ENCODE results near the gene NTRK2. TPM values are rescaled to one million over a fixed set of nuclear protein-coding genes. Genes with fewer than 3 reads are reported as not detected.

NTRK2 gene
- total and polyA plus RNA-seq, 2 experiments from 2014 or later: 0.03 TPM; not detected in 1

GRCh38 chr9:84839541-84839940 lies 170.0 kb downstream of the NTRK2 start:
- H2AFZ ChIP-seq: peak overlapping the region; percentile 66; the same call in 1 of the 2 replicates
- no peaks in the 10 kb centered on the region for H3K27me3 Mint-ChIP-seq (ENCODE audit: insufficient read depth, low read depth, poor library complexity)
- no peak overlapping the region for H3K4me3 Mint-ChIP-seq
- H3K36me3 ChIP-seq (ENCODE audit: insufficient read depth): no peaks in the 10 kb centered on the region
- no peak overlapping the region for H3K27ac ChIP-seq (ENCODE audit: low read depth)
- H3K4me1 Mint-ChIP-seq: peaks cover 24% of the 10 kb centered on the region
- H3K36me3 Mint-ChIP-seq (ENCODE audit: low read depth): no peaks in the 10 kb centered on the region
- no peaks in the 10 kb centered on the region for H3K9me3 Mint-ChIP-seq
- no peak for DNase-seq (ENCODE audit: low spot score)
- TF ChIP-seq REST (IDR thresholded peaks at IDR 0.05; ENCODE audit: unreplicated experiment): no peak
- no peak for TF ChIP-seq JUNB (IDR thresholded peaks at IDR 0.05; ENCODE audit: unreplicated experiment)
- TF ChIP-seq ZNF114 (CRISPR knock-in tag; IDR thresholded peaks at IDR 0.05): no peak
- TF ChIP-seq CREB1 (CRISPR knock-in tag; IDR thresholded peaks at IDR 0.05; ENCODE audit: low read depth): no peak
- TF ChIP-seq POLR2AphosphoS5 (IDR thresholded peaks at IDR 0.05; ENCODE audit: low read depth): no peak
- no peak for TF ChIP-seq CTCF (conservative IDR thresholded peaks at IDR 0.05; ENCODE audit: low read depth in 2 of 2)
- no peak for TF ChIP-seq STAT1 (IDR thresholded peaks at IDR 0.05; ENCODE audit: unreplicated experiment)
- no peak for TF ChIP-seq ZNF331 (CRISPR knock-in tag; IDR thresholded peaks at IDR 0.05; ENCODE audit: low read depth)
- no peak for TF ChIP-seq ETS1 (IDR thresholded peaks at IDR 0.05)
- ATAC-seq: peak; percentile 80
- no peaks in the 10 kb centered on the region for H3K27me3 ChIP-seq (ENCODE audit: insufficient read depth)
- H3K79me2 ChIP-seq (replicated peaks; ENCODE audit: insufficient read depth): no peaks in the 10 kb centered on the region
- no peaks in the 10 kb centered on the region for H4K20me1 ChIP-seq (replicated peaks; ENCODE audit: insufficient read depth)
- H3K9me2 ChIP-seq (ENCODE audit: insufficient read depth): 0 out of 2 replicates have a peak, but pooled peaks cover 5% of the 10 kb centered on the region
- no peaks in the 10 kb centered on the region for H3F3A ChIP-seq (replicated peaks; ENCODE audit: low read depth)
- H3K4me1 ChIP-seq (ENCODE audit: insufficient read depth): peaks cover 2% of the 10 kb centered on the region; the same call in 1 of the 2 replicates
- no peak overlapping the region for H3K4me3 ChIP-seq
- H3K27ac Mint-ChIP-seq: no peak overlapping the region
- H3K4me2 ChIP-seq: no peak overlapping the region

GRCh38 chr9:84841931-84842330 lies 172.4 kb downstream of the NTRK2 start:
- H3K27me3 ChIP-seq (ENCODE audit: insufficient read depth): no peaks in the 10 kb centered on the region
- H3K4me1 ChIP-seq (ENCODE audit: insufficient read depth): peaks cover 11% of the 10 kb centered on the region
- Mint-ChIP-seq H3K27ac (no peak overlapping the region), H3K27me3 (ENCODE audit: insufficient read depth, low read depth, poor library complexity) (no peaks in the 10 kb centered on the region), H3K4me1 (peaks cover 26% of the 10 kb centered on the region), H3K9me3 (peaks cover 6% of the 10 kb centered on the region; the same call in 1 of the 3 replicates), H3K4me3 (no peak overlapping the region), H3K36me3 (ENCODE audit: low read depth) (no peaks in the 10 kb centered on the region)
- no peak for ATAC-seq
- DNase-seq (ENCODE audit: low spot score): no peak
- H3K36me3 ChIP-seq (ENCODE audit: insufficient read depth): no peaks in the 10 kb centered on the region
- no peak for TF ChIP-seq EZH2phosphoT487 (IDR thresholded peaks at IDR 0.05; ENCODE audit: unreplicated experiment)
- no peak for TF ChIP-seq NANOG (IDR thresholded peaks at IDR 0.05; ENCODE audit: borderline replicate concordance)
- no peak for TF ChIP-seq ZNF331 (CRISPR knock-in tag; IDR thresholded peaks at IDR 0.05; ENCODE audit: low read depth)
- H3K4me2 ChIP-seq: no peak overlapping the region
- H4K20me1 ChIP-seq (replicated peaks; ENCODE audit: insufficient read depth): no peaks in the 10 kb centered on the region
- H3K79me2 ChIP-seq (replicated peaks; ENCODE audit: insufficient read depth): no peaks in the 10 kb centered on the region
- no peak overlapping the region for H3K27ac ChIP-seq (ENCODE audit: low read depth)
- H3F3A ChIP-seq (replicated peaks; ENCODE audit: low read depth): no peaks in the 10 kb centered on the region
- no peak overlapping the region for H3K4me3 ChIP-seq
- H3K9me2 ChIP-seq (ENCODE audit: insufficient read depth): 0 out of 2 replicates have a peak, but pooled peaks cover 5% of the 10 kb centered on the region
- H2AFZ ChIP-seq: no peak overlapping the region

Data from GM23338 (cell line).